GM12873 (cell line): Measurements from ENCODE around the gene SIX1.

Experiments used
- CTCF ChIP-seq: IDR thresholded peaks from 2 replicates; pipeline ENCODE4 v1.5.1; 2012; ENCODE audit warnings: low read depth, mild to moderate bottlenecking, moderate library complexity, low read length, control low read depth; ENCODE audit not compliant: insufficient read depth; ENCODE audit errors: missing control alignments

Gene SIX1

GRCh38 chr14:60654334-60654821 lies 5.1 kb upstream of the SIX1 start:
- no peak for TF ChIP-seq CTCF

GRCh38 chr14:60653701-60654161 lies 4.5 kb upstream of the SIX1 start:
- no peak for TF ChIP-seq CTCF

GRCh38 chr14:60652674-60653651 lies 3.7 kb upstream of the SIX1 start:
- TF ChIP-seq CTCF: no peak

GRCh38 chr14:60651796-60652673 lies 2.8 kb upstream of the SIX1 start:
- TF ChIP-seq CTCF: no peak

GRCh38 chr14:60651086-60651795 lies 2.0 kb upstream of the SIX1 start:
- TF ChIP-seq CTCF: no peak

GRCh38 chr14:60650373-60650961 lies 1.2 kb upstream of the SIX1 start:
- TF ChIP-seq CTCF: no peak
